ENCODE measurements around the gene TRRAP.

Gene TRRAP

GRCh38 chr7:98877692-98878364 is 504 bp upstream of the TRRAP start:
- no peaks in the 10 kb centered on the region for H3K9me3 ChIP-seq (ENCODE audit: control insufficient read depth, insufficient read depth, low read length)
- peaks cover 24% of the 10 kb centered on the region for H3K36me3 ChIP-seq (ENCODE audit: control insufficient read depth, insufficient read depth, low read length)
- H3K9ac ChIP-seq (ENCODE audit: low read depth, low read length), result no peak overlapping the region
- peaks cover 6% of the 10 kb centered on the region for H3K4me1 ChIP-seq (ENCODE audit: control insufficient read depth, insufficient read depth, low read length)
- H3K4me3 ChIP-seq (ENCODE audit: low read depth, low read length), result peak overlapping the region; percentile 98
- no peaks in the 10 kb centered on the region for H3K27me3 ChIP-seq (ENCODE audit: control insufficient read depth, insufficient read depth, low read length)
- no peak overlapping the region for H3K27ac ChIP-seq (ENCODE audit: low read depth, low read length)

GRCh38 chr7:98879198-98879978 is 1.1 kb downstream of the TRRAP start:
- Histone ChIP-seq H3K27ac (ENCODE audit: low read depth, low read length) (peak overlapping the region; percentile 52), H3K36me3 (ENCODE audit: control insufficient read depth, insufficient read depth, low read length) (peaks cover 40% of the 10 kb centered on the region), H3K4me3 (ENCODE audit: low read depth, low read length) (peak overlapping the region; percentile 98), H3K27me3 (ENCODE audit: control insufficient read depth, insufficient read depth, low read length) (no peaks in the 10 kb centered on the region), H3K4me1 (ENCODE audit: control insufficient read depth, insufficient read depth, low read length) (peaks cover 6% of the 10 kb centered on the region), H3K9me3 (ENCODE audit: control insufficient read depth, insufficient read depth, low read length) (no peaks in the 10 kb centered on the region), H3K9ac (ENCODE audit: low read depth, low read length) (peak overlapping the region; percentile 75)

GRCh38 chr7:98879979-98880315 is 1.6 kb downstream of the TRRAP start:
- peak overlapping the region; percentile 98 for H3K4me3 ChIP-seq (ENCODE audit: low read depth, low read length)
- 0 out of 2 replicates have a peak overlapping the region, but pooled peaks have one; percentile 1 for H3K9ac ChIP-seq (ENCODE audit: low read depth, low read length)
- peak overlapping the region; percentile 14 for H3K27ac ChIP-seq (ENCODE audit: low read depth, low read length)
- H3K9me3 ChIP-seq (ENCODE audit: control insufficient read depth, insufficient read depth, low read length), result no peaks in the 10 kb centered on the region
- H3K27me3 ChIP-seq (ENCODE audit: control insufficient read depth, insufficient read depth, low read length), result no peaks in the 10 kb centered on the region
- H3K36me3 ChIP-seq (ENCODE audit: control insufficient read depth, insufficient read depth, low read length), result peaks cover 45% of the 10 kb centered on the region
- H3K4me1 ChIP-seq (ENCODE audit: control insufficient read depth, insufficient read depth, low read length), result peaks cover 6% of the 10 kb centered on the region

- Histone ChIP-seq H3K9ac (ENCODE audit: low read depth, low read length) (no peak overlapping the region), H3K36me3 (ENCODE audit: control insufficient read depth, insufficient read depth, low read length) (peaks cover 50% of the 10 kb centered on the region), H3K27ac (ENCODE audit: low read depth, low read length) (no peak overlapping the region), H3K4me1 (ENCODE audit: control insufficient read depth, insufficient read depth, low read length) (peaks cover 6% of the 10 kb centered on the region), H3K4me3 (ENCODE audit: low read depth, low read length) (no peak overlapping the region), H3K9me3 (ENCODE audit: control insufficient read depth, insufficient read depth, low read length) (no peaks in the 10 kb centered on the region), H3K27me3 (ENCODE audit: control insufficient read depth, insufficient read depth, low read length) (no peaks in the 10 kb centered on the region)
Measured at GRCh38 chr7:98880485-98880884, 2.2 kb downstream of the TRRAP start.

GRCh38 chr7:98881561-98882315 is 3.4 kb downstream of the TRRAP start:
- Histone ChIP-seq H3K27me3 (ENCODE audit: control insufficient read depth, insufficient read depth, low read length) (no peaks in the 10 kb centered on the region), H3K36me3 (ENCODE audit: control insufficient read depth, insufficient read depth, low read length) (peaks cover 60% of the 10 kb centered on the region), H3K9ac (ENCODE audit: low read depth, low read length) (no peak overlapping the region), H3K4me1 (ENCODE audit: control insufficient read depth, insufficient read depth, low read length) (peaks cover 6% of the 10 kb centered on the region), H3K9me3 (ENCODE audit: control insufficient read depth, insufficient read depth, low read length) (no peaks in the 10 kb centered on the region), H3K27ac (ENCODE audit: low read depth, low read length) (no peak overlapping the region), H3K4me3 (ENCODE audit: low read depth, low read length) (no peak overlapping the region)

GRCh38 chr7:98884416-98884815 is 6.1 kb downstream of the TRRAP start:
- H3K4me3 ChIP-seq (ENCODE audit: low read depth, low read length), result no peak overlapping the region
- H3K27ac ChIP-seq (ENCODE audit: low read depth, low read length), result no peak overlapping the region
- peaks cover 84% of the 10 kb centered on the region for H3K36me3 ChIP-seq (ENCODE audit: control insufficient read depth, insufficient read depth, low read length)
- H3K9ac ChIP-seq (ENCODE audit: low read depth, low read length), result no peak overlapping the region
- H3K4me1 ChIP-seq (ENCODE audit: control insufficient read depth, insufficient read depth, low read length), result peaks cover 6% of the 10 kb centered on the region
- H3K27me3 ChIP-seq (ENCODE audit: control insufficient read depth, insufficient read depth, low read length), result no peaks in the 10 kb centered on the region
- H3K9me3 ChIP-seq (ENCODE audit: control insufficient read depth, insufficient read depth, low read length), result no peaks in the 10 kb centered on the region

- no peak overlapping the region for H3K9ac ChIP-seq (ENCODE audit: low read depth, low read length)
- no peak overlapping the region for H3K27ac ChIP-seq (ENCODE audit: low read depth, low read length)
- H3K9me3 ChIP-seq (ENCODE audit: control insufficient read depth, insufficient read depth, low read length), result no peaks in the 10 kb centered on the region
- no peaks in the 10 kb centered on the region for H3K4me1 ChIP-seq (ENCODE audit: control insufficient read depth, insufficient read depth, low read length)
- H3K4me3 ChIP-seq (ENCODE audit: low read depth, low read length), result no peak overlapping the region
- H3K36me3 ChIP-seq (ENCODE audit: control insufficient read depth, insufficient read depth, low read length), result peaks cover 87% of the 10 kb centered on the region
- H3K27me3 ChIP-seq (ENCODE audit: control insufficient read depth, insufficient read depth, low read length), result no peaks in the 10 kb centered on the region
Measured at GRCh38 chr7:98887038-98887437, 8.7 kb downstream of the TRRAP start.

GRCh38 chr7:98892609-98893008 is 14.3 kb downstream of the TRRAP start:
- peaks cover 90% of the 10 kb centered on the region for H3K36me3 ChIP-seq (ENCODE audit: control insufficient read depth, insufficient read depth, low read length)

GRCh38 chr7:98899816-98900215 is 21.5 kb downstream of the TRRAP start:
- no peaks in the 10 kb centered on the region for H3K9me3 ChIP-seq (ENCODE audit: control insufficient read depth, insufficient read depth, low read length)
- peaks cover 99% of the 10 kb centered on the region for H3K36me3 ChIP-seq (ENCODE audit: control insufficient read depth, insufficient read depth, low read length)
- no peak overlapping the region for H3K9ac ChIP-seq (ENCODE audit: low read depth, low read length)
- H3K27ac ChIP-seq (ENCODE audit: low read depth, low read length), result no peak overlapping the region
- no peaks in the 10 kb centered on the region for H3K27me3 ChIP-seq (ENCODE audit: control insufficient read depth, insufficient read depth, low read length)
- H3K4me3 ChIP-seq (ENCODE audit: low read depth, low read length), result no peak overlapping the region
- H3K4me1 ChIP-seq (ENCODE audit: control insufficient read depth, insufficient read depth, low read length), result no peaks in the 10 kb centered on the region

More at GRCh38 chr7:98892609-98893008, 14.3 kb downstream of the TRRAP start:
- Histone ChIP-seq H3K4me1 (ENCODE audit: control insufficient read depth, insufficient read depth, low read length) (no peaks in the 10 kb centered on the region), H3K4me3 (ENCODE audit: low read depth, low read length) (no peak overlapping the region), H3K27me3 (ENCODE audit: control insufficient read depth, insufficient read depth, low read length) (no peaks in the 10 kb centered on the region), H3K27ac (ENCODE audit: low read depth, low read length) (no peak overlapping the region), H3K9ac (ENCODE audit: low read depth, low read length) (no peak overlapping the region), H3K9me3 (ENCODE audit: control insufficient read depth, insufficient read depth, low read length) (no peaks in the 10 kb centered on the region)

GRCh38 chr7:98900815-98901214 is 22.5 kb downstream of the TRRAP start:
- Histone ChIP-seq H3K4me3 (ENCODE audit: low read depth, low read length) (no peak overlapping the region), H3K4me1 (ENCODE audit: control insufficient read depth, insufficient read depth, low read length) (no peaks in the 10 kb centered on the region), H3K27ac (ENCODE audit: low read depth, low read length) (no peak overlapping the region), H3K36me3 (ENCODE audit: control insufficient read depth, insufficient read depth, low read length) (peaks cover 100% of the 10 kb centered on the region), H3K9ac (ENCODE audit: low read depth, low read length) (no peak overlapping the region), H3K9me3 (ENCODE audit: control insufficient read depth, insufficient read depth, low read length) (peaks cover 2% of the 10 kb centered on the region; the same call in 1 of the 2 replicates), H3K27me3 (ENCODE audit: control insufficient read depth, insufficient read depth, low read length) (no peaks in the 10 kb centered on the region)

- peaks cover 8% of the 10 kb centered on the region; the same call in 1 of the 2 replicates for H3K9me3 ChIP-seq (ENCODE audit: control insufficient read depth, insufficient read depth, low read length)
- H3K4me3 ChIP-seq (ENCODE audit: low read depth, low read length), result no peak overlapping the region
- no peaks in the 10 kb centered on the region for H3K27me3 ChIP-seq (ENCODE audit: control insufficient read depth, insufficient read depth, low read length)
- peaks cover 99% of the 10 kb centered on the region for H3K36me3 ChIP-seq (ENCODE audit: control insufficient read depth, insufficient read depth, low read length)
- H3K9ac ChIP-seq (ENCODE audit: low read depth, low read length), result no peak overlapping the region
- H3K4me1 ChIP-seq (ENCODE audit: control insufficient read depth, insufficient read depth, low read length), result no peaks in the 10 kb centered on the region
- no peak overlapping the region for H3K27ac ChIP-seq (ENCODE audit: low read depth, low read length)
Measured at GRCh38 chr7:98902523-98902922, 24.2 kb downstream of the TRRAP start.
